Stimulated activated CD8-positive, alpha-beta memory T cell treated with anti-CD3 and anti-CD28 coated beads, Interleukin-4, amount 100 ng/mL, for 1 hour (primary cell): ENCODE data around the gene MAN2B1.
"Not testable (repeated sequence)": the region's sequence is repeated elsewhere in the genome, so short reads cannot be mapped to it uniquely, and the experiment has no call there.

Source experiments
- DNase-seq, 2 donors: peaks; one replicate each; pipeline ENCODE4 v3.0.0-alpha.2; 2020; ENCODE audit warnings: low read depth in 2 of 2, low spot score in 1 of 2

Gene MAN2B1

GRCh38 chr19:12623361-12624031 lies 43.0 kb downstream of the MAN2B1 start:
- no peak for DNase-seq

- DNase-seq, result not testable (repeated sequence)
These were observed 45.1 kb downstream of the MAN2B1 start for GRCh38 chr19:12621253-12622024.

GRCh38 chr19:12617646-12618045 lies 48.9 kb downstream of the MAN2B1 start:
- no peak for DNase-seq

- no peak for DNase-seq
These were observed 55.2 kb downstream of the MAN2B1 start for GRCh38 chr19:12611361-12611699.

- DNase-seq, result peak; percentile 89 to 92
These were observed 55.8 kb downstream of the MAN2B1 start, which contains the start of the genes ZNF490 and ZNF791 for GRCh38 chr19:12610540-12611360. TSS of gene ZNF490 (minus strand) at chr19:12610813. CDS start at chr19:12610680, 133 bp downstream. TSS of gene ZNF791 (plus strand) at chr19:12610920. CDS start at chr19:12611080, 160 bp downstream.

GRCh38 chr19:12607631-12608030 lies 58.9 kb downstream of the MAN2B1 start:
- no peak for DNase-seq

GRCh38 chr19:12606796-12607195 lies 59.7 kb downstream of the MAN2B1 start:
- no peak for DNase-seq

GRCh38 chr19:12603714-12604113 lies 62.8 kb downstream of the MAN2B1 start:
- no peak for DNase-seq

GRCh38 chr19:12597594-12597993 lies 68.9 kb downstream of the MAN2B1 start:
- no peak for DNase-seq

GRCh38 chr19:12596927-12597548 lies 69.5 kb downstream of the MAN2B1 start:
- DNase-seq, result no peak
